ENCODE data around the gene BST2. TPM values are rescaled to one million over a fixed set of nuclear protein-coding genes. Genes with fewer than 3 reads are reported as not detected.
A peak's percentile ranks its signal among the peaks of the same experiment; 100 is the strongest.

Gene BST2
- total RNA-seq, 1 experiment from 2014 or later = 0.84 TPM

GRCh38 chr19:17402982-17403855, 2.2 kb downstream of the BST2 start:
- Histone ChIP-seq H3K27ac (ENCODE audit: low read length) (no peak overlapping the region), H3K36me3 (ENCODE audit: low read depth, low read length) (no peaks in the 10 kb centered on the region), H3K4me1 (ENCODE audit: insufficient read depth, low read length) (no peaks in the 10 kb centered on the region), H3K9me2 (replicated peaks; ENCODE audit: low read length) (no peaks in the 10 kb centered on the region), H3F3A (ENCODE audit: low read length, unreplicated experiment) (no peaks in the 10 kb centered on the region), H2AFZ (ENCODE audit: low read length) (no peak overlapping the region), H3K9ac (ENCODE audit: low read length) (no peak overlapping the region), H3K27me3 (ENCODE audit: low read length) (no peaks in the 10 kb centered on the region), H3K4me3 (ENCODE audit: low read length) (no peak overlapping the region), H3K79me2 (ENCODE audit: low read length) (no peaks in the 10 kb centered on the region), H3K9me3 (ENCODE audit: low read length) (no peaks in the 10 kb centered on the region), H4K20me1 (ENCODE audit: low read length) (no peaks in the 10 kb centered on the region), H3K4me2 (ENCODE audit: low read length) (no peak overlapping the region)
- no peak for DNase-seq
- ATAC-seq = no peak
- TF ChIP-seq, protein P1, sequence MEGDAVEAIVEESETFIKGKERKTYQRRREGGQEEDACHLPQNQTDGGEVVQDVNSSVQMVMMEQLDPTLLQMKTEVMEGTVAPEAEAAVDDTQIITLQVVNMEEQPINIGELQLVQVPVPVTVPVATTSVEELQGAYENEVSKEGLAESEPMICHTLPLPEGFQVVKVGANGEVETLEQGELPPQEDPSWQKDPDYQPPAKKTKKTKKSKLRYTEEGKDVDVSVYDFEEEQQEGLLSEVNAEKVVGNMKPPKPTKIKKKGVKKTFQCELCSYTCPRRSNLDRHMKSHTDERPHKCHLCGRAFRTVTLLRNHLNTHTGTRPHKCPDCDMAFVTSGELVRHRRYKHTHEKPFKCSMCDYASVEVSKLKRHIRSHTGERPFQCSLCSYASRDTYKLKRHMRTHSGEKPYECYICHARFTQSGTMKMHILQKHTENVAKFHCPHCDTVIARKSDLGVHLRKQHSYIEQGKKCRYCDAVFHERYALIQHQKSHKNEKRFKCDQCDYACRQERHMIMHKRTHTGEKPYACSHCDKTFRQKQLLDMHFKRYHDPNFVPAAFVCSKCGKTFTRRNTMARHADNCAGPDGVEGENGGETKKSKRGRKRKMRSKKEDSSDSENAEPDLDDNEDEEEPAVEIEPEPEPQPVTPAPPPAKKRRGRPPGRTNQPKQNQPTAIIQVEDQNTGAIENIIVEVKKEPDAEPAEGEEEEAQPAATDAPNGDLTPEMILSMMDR (conservative IDR thresholded peaks at IDR 0.05; ENCODE audit: low read depth, low read length) = no peak
- TF ChIP-seq EZH2 (IDR thresholded peaks at IDR 0.05; ENCODE audit: low read length, unreplicated experiment) (no peak), EZH2phosphoT487 (IDR thresholded peaks at IDR 0.05; ENCODE audit: borderline replicate concordance, low read length) (no peak)
- ChIA-PET POLR2A (ENCODE audit: unreplicated experiment) (interaction anchor here (0.5 kb wide), 1 partner anchor 44 kb away, joined by 4 read pairs; no protein-coding TSS in a partner anchor), CTCF (no interaction called here)
- intact Hi-C loops (cut with micrococcal nuclease) = no loop called here
- TSS peak; percentile 7 for BruUV-seq (replicated peaks)

DNA sequence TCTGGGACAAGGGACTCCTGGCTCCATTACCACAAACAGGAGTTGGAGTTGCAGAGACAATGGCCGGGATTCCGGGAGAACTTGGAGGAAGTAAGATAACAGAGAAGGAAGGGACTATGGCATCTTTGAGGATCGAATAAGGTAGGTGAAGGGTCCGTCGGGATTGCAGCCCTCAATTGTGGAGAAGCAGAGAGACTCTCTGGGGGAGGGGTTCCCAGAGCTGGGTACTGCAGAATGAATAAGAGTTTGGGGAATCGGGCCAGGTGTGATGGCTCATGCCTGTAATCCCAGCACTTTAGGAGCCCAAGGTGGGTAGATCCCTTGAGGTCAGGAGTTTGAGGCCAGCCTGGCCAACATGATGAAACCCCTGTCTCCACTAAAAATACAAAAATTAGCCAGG, 3.8 kb downstream of the BST2 start:
- no peaks in the 10 kb centered on the region for H3F3A ChIP-seq (ENCODE audit: low read length, unreplicated experiment)
- CTCF ChIA-PET = no interaction called here
- POLR2A ChIA-PET (ENCODE audit: unreplicated experiment) = no interaction called here

More for the DNA sequence above, 3.8 kb downstream of the BST2 start:
- TF ChIP-seq EZH2 (IDR thresholded peaks at IDR 0.05; ENCODE audit: low read length, unreplicated experiment) = no peak
- TF ChIP-seq, protein P1 (conservative IDR thresholded peaks at IDR 0.05; ENCODE audit: low read depth, low read length) = no peak
- no peak for TF ChIP-seq EZH2phosphoT487 (IDR thresholded peaks at IDR 0.05; ENCODE audit: borderline replicate concordance, low read length)
- no peak overlapping the region for H3K4me2 ChIP-seq (ENCODE audit: low read length)
- no peak overlapping the region for H3K9ac ChIP-seq (ENCODE audit: low read length)
- no peaks in the 10 kb centered on the region for H3K9me2 ChIP-seq (replicated peaks; ENCODE audit: low read length)
- no peaks in the 10 kb centered on the region for H3K36me3 ChIP-seq (ENCODE audit: low read depth, low read length)
- no peak for DNase-seq
- H3K4me1 ChIP-seq (ENCODE audit: insufficient read depth, low read length) = no peaks in the 10 kb centered on the region
- H3K27ac ChIP-seq (ENCODE audit: low read length) = no peak overlapping the region
- no peaks in the 10 kb centered on the region for H4K20me1 ChIP-seq (ENCODE audit: low read length)
- BruUV-seq (replicated peaks) = no TSS peak
- H3K27me3 ChIP-seq (ENCODE audit: low read length) = no peaks in the 10 kb centered on the region
- no peak for ATAC-seq
- H3K79me2 ChIP-seq (ENCODE audit: low read length) = no peaks in the 10 kb centered on the region
- H3K4me3 ChIP-seq (ENCODE audit: low read length) = no peak overlapping the region
- no peak overlapping the region for H2AFZ ChIP-seq (ENCODE audit: low read length)
- H3K9me3 ChIP-seq (ENCODE audit: low read length) = no peaks in the 10 kb centered on the region
- intact Hi-C loops (cut with micrococcal nuclease) = no loop called here
